Activated effector memory CD4-positive, alpha-beta T cell treated with Interleukin-2 at 50 U/mL for 16 hours (primary cell): ENCODE measurements around the gene PRSS16.

Experiments used
- DNase-seq: peaks from one replicate; pipeline ENCODE4 v3.0.0-alpha.2; 2020

PRSS16 gene

GRCh38 chr6:27286141-27286540 is 38.6 kb downstream of the PRSS16 start:
- DNase-seq: no peak

- no peak for DNase-seq
These were observed 40.2 kb downstream of the PRSS16 start for GRCh38 chr6:27287751-27288135.

- no peak for DNase-seq
These were observed 40.9 kb downstream of the PRSS16 start for GRCh38 chr6:27288136-27289044.

GRCh38 chr6:27290065-27290849 is 42.8 kb downstream of the PRSS16 start:
- DNase-seq: no peak

GRCh38 chr6:27290850-27291208 is 43.3 kb downstream of the PRSS16 start:
- no peak for DNase-seq

DNA sequence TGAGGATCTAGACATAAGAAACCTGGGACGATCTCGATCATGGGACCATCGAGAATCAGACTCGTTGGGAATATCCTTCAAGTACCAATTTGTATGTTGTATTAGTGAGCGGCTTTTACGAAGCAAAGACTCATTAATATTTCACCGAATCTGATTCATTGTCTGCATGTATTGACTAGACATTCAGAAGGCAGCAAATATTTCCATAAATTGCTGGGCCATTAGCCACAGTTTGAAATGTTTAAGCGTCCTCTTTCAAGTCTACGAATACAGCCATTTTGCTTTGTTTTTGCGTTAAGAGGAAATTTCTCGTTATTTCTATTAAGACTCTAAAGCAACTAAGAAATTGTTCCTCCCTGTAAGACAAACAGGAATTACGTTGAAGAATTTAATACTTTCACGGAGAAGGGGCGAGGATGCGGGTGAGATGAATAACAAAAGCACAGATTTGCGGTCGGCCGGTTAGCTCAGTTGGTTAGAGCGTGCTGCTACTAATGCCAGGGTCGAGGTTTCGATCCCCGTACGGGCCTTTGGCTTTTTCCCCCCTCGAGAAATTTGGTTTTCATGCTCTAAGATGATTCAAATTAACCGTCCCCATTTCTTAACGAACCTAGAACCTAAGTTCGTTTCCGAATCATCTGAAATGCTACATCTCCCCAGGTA is 46.1 kb downstream of the PRSS16 start:
- DNase-seq: no peak

DNA sequence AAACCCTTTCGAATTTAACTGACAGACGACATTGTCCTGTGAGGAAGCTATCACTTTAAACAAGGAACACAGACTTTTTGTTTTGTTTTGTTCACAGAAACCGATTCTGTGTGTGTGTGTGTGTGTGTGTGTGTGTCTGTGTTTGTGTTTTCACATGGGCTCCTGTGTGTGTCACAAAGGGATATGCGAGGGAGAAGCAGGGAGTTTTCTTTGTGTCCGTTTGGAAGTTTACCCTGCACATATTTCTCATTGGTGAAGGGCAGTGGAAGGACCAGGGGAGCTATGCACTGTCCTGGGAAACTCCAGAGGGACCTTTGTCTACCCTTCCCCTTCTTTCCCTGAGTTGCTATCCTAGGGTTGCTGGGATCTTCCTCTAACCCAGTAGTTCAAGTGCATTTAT is 46.9 kb downstream of the PRSS16 start:
- no peak for DNase-seq

GRCh38 chr6:27295301-27296079 is 48.0 kb downstream of the PRSS16 start:
- DNase-seq: no peak

- no peak for DNase-seq
These were observed 48.7 kb downstream of the PRSS16 start for GRCh38 chr6:27296106-27296783.

DNA sequence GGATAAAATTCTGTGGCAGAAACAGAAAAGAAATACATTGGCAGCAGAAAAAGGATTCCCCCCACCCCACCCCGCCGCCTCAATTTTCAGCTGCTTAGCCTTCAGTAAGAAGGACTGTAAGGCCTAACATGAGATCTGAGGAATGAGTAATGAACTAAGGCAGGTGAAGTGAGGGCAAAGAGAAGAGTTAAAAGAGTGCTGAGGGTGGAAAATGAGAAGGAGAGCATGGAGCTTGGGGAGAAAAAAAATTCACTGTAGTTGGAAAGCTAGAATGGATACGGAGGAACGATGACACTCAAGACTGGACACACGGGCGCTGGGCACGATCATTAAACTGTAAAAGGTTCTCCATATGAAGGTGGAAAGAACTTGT is 50.0 kb downstream of the PRSS16 start:
- no peak for DNase-seq

DNA sequence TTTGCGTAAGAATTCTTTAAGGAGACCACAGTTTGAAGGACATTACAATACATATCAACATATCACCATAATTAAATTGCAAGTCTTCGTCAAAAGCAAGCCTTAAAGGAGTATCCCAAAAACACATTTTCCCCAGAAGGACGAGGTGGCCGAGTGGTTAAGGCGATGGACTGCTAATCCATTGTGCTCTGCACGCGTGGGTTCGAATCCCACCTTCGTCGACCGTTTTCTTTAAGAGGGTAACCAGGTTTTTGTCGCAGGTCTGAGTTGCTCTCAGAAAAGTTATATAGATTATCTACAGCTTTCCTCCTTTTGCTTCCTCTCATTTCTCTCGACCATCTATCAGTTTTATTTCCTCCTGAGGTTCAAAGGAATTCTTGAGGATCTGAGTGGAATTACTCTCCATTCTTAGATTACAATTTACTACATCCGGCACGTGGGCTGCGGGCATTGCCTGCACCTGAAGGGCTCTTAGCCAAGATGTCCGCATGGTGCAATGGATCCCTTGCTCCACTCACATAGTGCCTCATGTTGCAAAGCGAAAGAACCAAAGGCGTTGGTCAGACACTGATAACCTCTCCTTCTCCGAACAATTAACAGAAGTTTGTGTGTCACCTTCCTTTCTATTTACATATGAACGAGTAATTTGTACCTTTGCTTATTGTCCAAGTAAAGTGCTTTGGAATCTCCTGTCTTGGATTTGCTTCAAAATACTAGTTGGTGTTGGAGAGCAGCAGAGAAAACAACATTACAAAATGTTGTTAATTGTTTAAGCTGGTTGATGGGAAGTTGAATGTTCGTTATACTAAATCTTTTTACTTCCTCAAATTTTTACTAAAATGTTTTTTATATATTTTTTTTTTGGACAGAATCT is 50.6 kb downstream of the PRSS16 start:
- DNase-seq: no peak

- DNase-seq: no peak
These were observed 56.2 kb downstream of the PRSS16 start for GRCh38 chr6:27303613-27304272.
